Stimulated activated memory B cell treated with anti-CD40 and anti-IgM and Interleukin-4, amounts not matched to agents 10 μg/mL and 1 μg/mL and 100 μg/mL, for 72 hours (primary cell): ENCODE data around the gene URAD.
A peak's percentile ranks its signal among the peaks of the same experiment; 100 is the strongest.
"Not testable (repeated sequence)": the region's sequence is repeated elsewhere in the genome, so short reads cannot be mapped to it uniquely, and the experiment has no call there.

Source experiments
- ATAC-seq: fragments of 150-1000 bp; cut with Tn5 transposase; 2 replicates; pipeline ENCODE4 v1.10.0; 2021
- H3K27ac Mint-ChIP-seq: one replicate; pipeline ENCODE4 v1.8.0; 2022; ENCODE audit warnings: mild to moderate bottlenecking, mixed read lengths
- H3K27me3 Mint-ChIP-seq: one replicate; pipeline ENCODE4 v1.8.0; 2022; ENCODE audit warnings: mixed read lengths
- H3K36me3 Mint-ChIP-seq: one replicate; pipeline ENCODE4 v1.8.0; 2022; ENCODE audit warnings: mixed read lengths
- H3K4me1 Mint-ChIP-seq: one replicate; pipeline ENCODE4 v1.8.0; 2022; ENCODE audit warnings: mixed read lengths
- H3K4me3 Mint-ChIP-seq: one replicate; pipeline ENCODE4 v1.8.0; 2022; ENCODE audit warnings: mild to moderate bottlenecking, moderate library complexity, mixed read lengths
- H3K9me3 Mint-ChIP-seq: one replicate; pipeline ENCODE4 v1.8.0; 2022; ENCODE audit warnings: mixed read lengths

The URAD gene

DNA sequence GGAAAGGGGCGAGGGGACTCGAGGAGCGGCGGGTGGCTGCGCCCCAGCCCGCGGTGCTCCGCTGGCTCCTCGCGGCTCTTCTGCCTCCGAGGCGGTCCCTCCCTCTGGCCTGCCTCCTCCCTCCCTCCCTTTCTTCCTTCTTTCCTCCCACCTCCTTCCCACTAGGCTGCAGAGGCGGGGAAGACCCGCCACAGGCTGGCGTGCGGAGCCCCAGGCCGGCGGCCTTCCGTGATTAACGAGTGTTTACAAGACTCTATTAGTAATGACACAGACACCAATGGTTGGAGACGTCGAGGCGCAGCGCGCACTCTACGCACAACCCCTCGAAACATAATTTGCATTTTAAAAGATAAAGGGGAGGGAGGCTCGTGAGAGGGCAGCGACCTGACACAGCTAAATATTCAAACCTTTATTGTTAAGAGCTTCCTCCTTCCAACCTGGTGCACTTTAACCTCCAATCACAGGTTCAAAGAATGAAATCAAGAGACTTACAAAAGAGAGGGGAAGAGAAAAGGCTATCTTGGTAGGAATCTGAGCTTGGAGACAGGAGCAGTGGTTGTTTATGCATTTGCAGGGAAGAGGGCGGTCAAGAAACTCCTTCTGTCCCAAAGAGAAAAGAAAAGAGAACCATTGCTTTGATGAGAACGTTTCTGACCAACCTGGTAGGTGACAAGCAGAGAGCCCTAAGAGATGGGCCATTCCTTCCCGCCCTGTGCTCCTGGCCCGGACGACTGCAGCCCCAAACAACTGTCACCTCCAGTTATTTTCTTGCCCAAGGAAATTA is 19.2 kb downstream of the URAD start, which contains the start of gene CDX2:
Gene CDX2, minus strand, starts transcription at position 234 of the 784 bp plus-strand sequence. CDS start 309 bp downstream, outside the sequence.
- Mint-ChIP-seq H3K9me3 (no peaks in the 10 kb centered on the region), H3K4me1 (peaks cover 43% of the 10 kb centered on the region), H3K27ac (no peak within 1 kb of the TSS), H3K27me3 (peaks cover 95% of the 10 kb centered on the region), H3K36me3 (no peaks in the 10 kb centered on the region), H3K4me3 (peak within 1 kb of the TSS; percentile 44)
- no peak for ATAC-seq

DNA sequence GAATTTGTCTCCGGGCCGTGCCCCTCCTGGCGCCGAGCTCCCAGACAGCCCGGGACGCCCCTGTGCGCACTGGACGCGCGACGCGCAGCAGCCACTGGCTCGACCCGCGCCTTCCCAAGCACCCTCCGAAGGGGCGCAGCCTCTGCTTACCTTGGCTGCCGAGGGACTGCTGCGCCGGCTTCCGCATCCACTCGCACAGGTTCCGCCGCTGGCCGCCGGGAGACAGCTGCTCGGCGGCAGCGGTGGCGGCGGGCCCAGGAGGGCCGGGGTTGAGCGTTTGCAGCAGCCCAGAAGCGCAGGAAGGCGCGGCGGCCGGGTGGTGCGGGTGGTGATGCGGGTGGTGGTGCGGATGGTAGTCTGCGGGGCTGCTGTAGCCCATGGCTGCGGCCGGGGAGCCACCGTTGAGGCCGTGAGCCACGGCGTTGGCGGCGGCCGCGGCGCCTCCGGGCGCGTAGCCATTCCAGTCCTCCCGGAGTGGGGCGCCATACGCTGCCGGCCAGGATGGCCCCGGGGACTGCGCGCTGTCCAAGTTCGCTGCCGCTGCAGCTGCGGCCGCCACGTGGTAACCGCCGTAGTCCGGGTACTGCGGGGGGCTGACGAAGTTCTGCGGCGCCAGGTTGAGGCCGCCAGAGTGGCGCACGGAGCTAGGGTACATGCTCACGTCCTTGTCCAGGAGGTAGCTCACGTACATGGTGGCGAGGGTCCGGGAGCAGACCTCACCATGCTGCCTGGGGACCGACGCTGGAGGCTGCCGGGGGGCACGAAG is 20.0 kb downstream of the URAD start:
- Mint-ChIP-seq H3K27me3 (peaks cover 94% of the 10 kb centered on the region), H3K36me3 (no peaks in the 10 kb centered on the region), H3K27ac (no peak overlapping the region), H3K4me1 (peaks cover 43% of the 10 kb centered on the region), H3K9me3 (no peaks in the 10 kb centered on the region), H3K4me3 (peak overlapping the region; percentile 23)
- ATAC-seq = no peak

DNA sequence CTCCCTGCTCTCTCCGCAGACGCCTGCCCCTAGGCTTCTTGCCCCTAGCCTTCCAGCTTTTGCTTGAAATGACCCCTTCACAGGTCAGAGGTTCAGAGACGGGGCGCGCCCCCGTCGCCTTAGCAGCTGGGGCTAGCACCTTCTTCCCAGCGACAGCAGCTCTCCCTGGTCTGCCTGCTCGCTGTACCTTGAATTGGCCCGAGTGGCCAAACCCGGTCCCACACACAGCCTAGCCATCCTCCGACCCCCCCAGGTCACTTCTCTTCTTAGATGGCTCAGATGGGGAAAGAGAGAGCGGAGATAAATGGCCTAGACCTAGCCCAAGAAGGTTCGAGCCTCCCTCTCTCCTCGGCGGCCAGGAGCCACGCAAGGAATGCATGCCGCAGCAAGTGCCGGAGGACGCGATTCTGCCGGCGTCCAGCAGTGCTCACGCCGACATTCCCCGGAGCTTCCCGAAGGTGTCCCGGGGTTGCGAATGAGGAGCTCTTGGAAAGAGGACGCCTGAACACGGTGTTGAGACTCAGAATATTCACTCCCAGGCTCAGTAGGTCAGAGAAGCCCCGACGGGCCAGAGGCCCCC is 20.7 kb downstream of the URAD start:
- H3K36me3 Mint-ChIP-seq = no peaks in the 10 kb centered on the region
- peaks cover 95% of the 10 kb centered on the region for H3K27me3 Mint-ChIP-seq
- H3K27ac Mint-ChIP-seq = peak overlapping the region; percentile 40
- no peaks in the 10 kb centered on the region for H3K9me3 Mint-ChIP-seq
- peak overlapping the region; percentile 60 for H3K4me3 Mint-ChIP-seq
- H3K4me1 Mint-ChIP-seq = peaks cover 43% of the 10 kb centered on the region
- ATAC-seq = no peak

DNA sequence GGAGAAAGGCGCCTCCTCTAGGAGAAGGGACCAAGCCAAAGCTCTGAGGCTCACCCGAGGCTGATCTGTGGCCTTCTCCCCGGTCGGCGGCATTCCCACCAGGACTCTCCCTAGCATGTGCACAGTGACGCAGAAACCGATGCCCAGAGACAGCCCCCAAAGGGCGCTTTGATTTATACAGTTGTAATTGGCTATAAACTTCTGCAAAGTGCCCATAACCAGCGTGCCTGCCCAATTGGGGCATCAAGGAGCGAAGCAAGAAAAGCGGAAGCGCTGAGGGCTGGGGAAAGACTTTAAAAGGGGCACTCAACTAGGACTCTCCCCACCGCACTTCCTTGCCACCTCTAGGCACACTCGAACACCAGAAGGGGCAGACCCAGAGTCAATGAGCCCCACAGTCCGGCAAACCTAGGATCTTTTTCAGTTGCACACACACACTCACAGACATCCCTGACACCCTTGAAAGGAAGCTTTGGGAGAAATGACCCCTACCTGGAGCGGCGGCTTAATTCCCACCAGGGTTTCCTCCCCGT is 21.2 kb downstream of the URAD start:
- no peaks in the 10 kb centered on the region for H3K36me3 Mint-ChIP-seq
- no peak for ATAC-seq
- peaks cover 43% of the 10 kb centered on the region for H3K4me1 Mint-ChIP-seq
- peak overlapping the region; percentile 60 for H3K4me3 Mint-ChIP-seq
- H3K27ac Mint-ChIP-seq = peak overlapping the region; percentile 40
- H3K9me3 Mint-ChIP-seq = no peaks in the 10 kb centered on the region
- peaks cover 95% of the 10 kb centered on the region for H3K27me3 Mint-ChIP-seq

DNA sequence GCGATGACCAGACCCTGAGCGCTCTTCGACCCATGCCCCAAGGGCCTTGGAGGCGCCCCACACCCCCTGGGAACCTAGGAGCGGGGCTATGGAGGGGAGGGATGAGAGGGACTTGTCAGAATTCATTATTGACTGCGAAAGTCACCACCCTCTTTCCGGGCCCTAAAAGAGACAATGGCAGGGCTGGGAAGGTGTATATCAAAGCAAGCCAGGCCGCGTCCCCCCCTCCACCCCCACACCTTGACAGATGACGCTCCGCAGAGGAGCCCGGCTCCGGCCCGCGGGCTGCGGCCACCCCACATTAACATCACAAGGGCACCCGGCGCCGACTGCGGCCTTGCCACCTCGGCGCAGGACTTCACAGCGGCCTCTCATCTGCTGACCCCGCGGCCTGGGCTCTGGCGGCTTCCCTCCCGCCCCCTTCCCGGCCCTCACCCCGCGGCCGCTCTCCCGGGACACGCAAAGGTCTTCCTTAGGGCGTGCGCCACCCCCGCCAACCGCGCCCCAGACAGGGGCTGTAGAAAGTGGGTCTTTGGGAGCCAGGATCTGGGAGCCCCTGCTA is 21.8 kb downstream of the URAD start:
- no peak for ATAC-seq
- Mint-ChIP-seq H3K4me1 (peaks cover 43% of the 10 kb centered on the region), H3K27ac (peak overlapping the region; percentile 40), H3K4me3 (no peak overlapping the region), H3K27me3 (peaks cover 95% of the 10 kb centered on the region), H3K36me3 (no peaks in the 10 kb centered on the region), H3K9me3 (no peaks in the 10 kb centered on the region)

DNA sequence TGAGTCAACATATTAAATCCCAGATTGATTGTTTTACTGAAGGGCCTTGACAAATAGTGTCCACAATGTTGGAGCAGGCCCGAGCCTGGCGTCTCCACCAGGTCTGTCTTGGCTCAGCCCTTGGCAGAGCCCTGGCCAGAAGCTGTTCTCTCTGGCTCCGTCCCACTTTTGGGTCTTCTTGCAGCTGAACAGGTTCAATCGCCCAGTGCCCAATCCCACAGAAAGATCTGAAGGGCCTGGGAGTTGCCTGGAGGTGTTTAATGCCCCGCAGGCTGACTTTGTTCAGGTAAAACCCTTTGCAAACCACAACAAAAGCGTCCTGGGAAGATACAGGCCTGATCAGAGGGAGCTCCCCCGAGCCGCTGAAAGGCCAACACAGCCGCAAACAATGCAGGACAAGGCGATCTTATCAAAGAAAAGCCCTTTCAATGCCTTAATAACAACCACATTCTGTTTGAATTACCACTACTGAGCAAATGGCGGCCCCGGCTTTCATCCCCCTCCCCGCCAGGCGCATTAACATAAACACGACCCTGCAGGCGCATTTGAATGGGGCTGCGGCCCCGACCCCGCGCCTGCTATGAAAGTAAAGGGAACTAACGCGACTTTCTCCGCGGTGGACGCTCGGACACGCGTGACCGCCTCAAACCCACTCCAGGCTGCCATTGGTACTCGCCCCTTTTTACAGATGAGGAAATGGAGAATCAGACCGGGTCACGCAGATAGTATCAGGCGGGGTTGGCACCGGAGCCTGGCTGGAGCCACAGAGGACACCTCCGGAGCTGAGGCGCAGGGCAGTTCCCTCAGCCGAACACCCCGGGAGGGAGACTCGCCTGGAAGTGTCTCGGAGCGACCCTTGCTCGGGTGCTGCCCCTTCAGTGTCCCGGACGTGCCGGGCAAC is 22.5 kb downstream of the URAD start:
- Mint-ChIP-seq H3K27ac (no peak overlapping the region), H3K9me3 (no peaks in the 10 kb centered on the region), H3K4me3 (no peak overlapping the region), H3K27me3 (peaks cover 95% of the 10 kb centered on the region), H3K4me1 (peaks cover 50% of the 10 kb centered on the region), H3K36me3 (no peaks in the 10 kb centered on the region)
- ATAC-seq = no peak

GRCh38 chr13:27965343-27965739 is 23.2 kb downstream of the URAD start:
- no peak overlapping the region for H3K27ac Mint-ChIP-seq
- no peaks in the 10 kb centered on the region for H3K9me3 Mint-ChIP-seq
- H3K4me3 Mint-ChIP-seq = no peak overlapping the region
- H3K36me3 Mint-ChIP-seq = no peaks in the 10 kb centered on the region
- H3K4me1 Mint-ChIP-seq = peaks cover 49% of the 10 kb centered on the region
- H3K27me3 Mint-ChIP-seq = peaks cover 95% of the 10 kb centered on the region
- ATAC-seq = no peak

DNA sequence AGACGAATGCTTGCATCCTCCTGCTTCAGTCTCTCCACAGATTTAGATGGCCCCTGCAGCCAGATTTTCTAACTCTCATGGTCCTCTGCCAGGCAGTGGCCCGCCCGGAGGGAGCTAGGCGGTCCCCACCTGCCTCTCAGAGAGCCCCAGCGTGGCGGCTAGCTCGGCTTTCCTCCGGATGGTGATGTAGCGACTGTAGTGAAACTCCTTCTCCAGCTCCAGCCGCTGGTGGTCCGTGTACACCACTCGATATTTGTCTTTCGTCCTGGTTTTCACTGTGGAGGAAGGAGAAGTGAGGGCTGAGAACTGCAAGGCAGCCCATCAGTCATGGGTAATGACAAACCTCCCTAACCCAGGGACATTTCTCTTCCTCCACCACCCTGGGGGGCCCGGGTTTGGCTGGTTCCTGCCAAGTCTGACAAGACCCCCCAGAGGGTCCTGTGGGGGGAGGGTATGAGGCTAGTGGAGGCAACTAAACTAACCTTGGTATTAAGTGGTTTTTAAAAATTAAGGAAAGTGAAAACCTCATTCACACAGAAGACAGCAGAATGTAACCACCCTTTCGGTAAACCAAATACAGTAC is 23.7 kb downstream of the URAD start:
- no peaks in the 10 kb centered on the region for H3K36me3 Mint-ChIP-seq

DNA sequence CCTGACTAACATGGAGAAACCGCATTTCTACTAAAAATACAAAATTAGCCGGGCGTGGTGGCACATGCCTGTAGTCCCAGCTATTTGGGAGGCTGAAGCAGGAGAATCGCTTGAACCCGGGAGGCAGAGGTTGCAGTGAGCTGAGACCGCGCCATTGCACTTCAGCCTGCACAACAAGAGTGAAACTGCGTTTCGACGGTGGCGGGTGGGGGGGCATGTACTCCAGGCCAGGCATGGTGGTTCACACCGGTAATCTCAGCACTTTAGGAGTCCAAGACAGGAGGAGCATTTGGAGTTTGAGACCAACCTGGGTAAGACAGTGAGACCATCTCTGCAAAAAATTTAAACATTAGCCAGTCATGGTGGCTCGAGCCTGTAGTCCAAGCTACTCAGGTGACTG is 24.3 kb downstream of the URAD start:
- H3K4me3 Mint-ChIP-seq, ATAC-seq, H3K27ac Mint-ChIP-seq, H3K9me3 Mint-ChIP-seq, H3K36me3 Mint-ChIP-seq: not testable (repeated sequence)
- peaks cover 94% of the 10 kb centered on the region for H3K27me3 Mint-ChIP-seq
- peaks cover 42% of the 10 kb centered on the region for H3K4me1 Mint-ChIP-seq

More for the DNA sequence above, 23.7 kb downstream of the URAD start:
- no peak overlapping the region for H3K27ac Mint-ChIP-seq
- ATAC-seq = no peak
- no peaks in the 10 kb centered on the region for H3K9me3 Mint-ChIP-seq
- peaks cover 48% of the 10 kb centered on the region for H3K4me1 Mint-ChIP-seq
- H3K4me3 Mint-ChIP-seq = no peak overlapping the region
- peaks cover 95% of the 10 kb centered on the region for H3K27me3 Mint-ChIP-seq

DNA sequence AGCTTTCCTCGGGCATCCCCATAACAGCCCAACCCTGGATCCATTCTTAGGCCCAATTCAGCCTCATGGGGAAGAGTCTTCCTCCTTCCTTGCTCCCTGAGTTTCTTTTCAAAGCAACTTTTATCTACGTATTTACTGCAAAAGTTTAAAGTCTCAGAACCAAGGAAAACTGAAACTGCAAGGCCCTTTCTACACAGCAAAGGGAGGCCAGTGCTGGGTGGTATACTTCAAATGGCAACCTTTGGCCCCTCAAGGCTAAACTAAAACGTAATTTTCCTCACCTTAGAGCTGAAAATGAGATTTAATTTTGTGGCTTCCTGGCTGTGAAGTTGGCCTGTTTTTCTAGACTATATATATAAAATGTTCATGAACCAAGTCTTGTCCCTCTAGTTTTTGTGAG is 25.0 kb downstream of the URAD start:
- Mint-ChIP-seq H3K27ac (no peak overlapping the region), H3K9me3 (no peaks in the 10 kb centered on the region), H3K4me1 (peaks cover 37% of the 10 kb centered on the region), H3K27me3 (peaks cover 86% of the 10 kb centered on the region), H3K4me3 (no peak overlapping the region), H3K36me3 (no peaks in the 10 kb centered on the region)
- no peak for ATAC-seq

DNA sequence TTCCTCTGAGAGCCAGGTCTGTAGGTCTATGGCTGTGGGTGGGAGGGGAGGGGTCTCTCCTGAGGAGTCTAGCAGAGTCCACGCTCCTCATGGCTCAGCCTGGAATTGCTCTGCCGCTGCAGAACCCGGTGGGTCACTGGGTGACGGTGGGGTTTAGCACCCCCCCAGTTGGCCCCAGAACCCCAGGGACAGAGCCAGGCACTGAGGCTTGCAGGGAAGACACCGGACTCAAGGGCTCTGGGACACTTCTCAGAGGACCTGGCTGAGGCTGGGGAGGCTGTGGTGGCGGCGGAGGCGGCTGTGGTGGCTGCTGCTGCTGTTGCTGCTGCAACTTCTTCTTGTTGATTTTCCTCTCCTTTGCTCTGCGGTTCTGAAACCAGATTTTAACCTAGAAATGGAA is 25.5 kb downstream of the URAD start:
- H3K36me3 Mint-ChIP-seq = no peaks in the 10 kb centered on the region
- H3K4me3 Mint-ChIP-seq = no peak overlapping the region
- no peaks in the 10 kb centered on the region for H3K9me3 Mint-ChIP-seq
- H3K4me1 Mint-ChIP-seq = peaks cover 33% of the 10 kb centered on the region
- H3K27ac Mint-ChIP-seq = no peak overlapping the region
- H3K27me3 Mint-ChIP-seq = peaks cover 81% of the 10 kb centered on the region
- no peak for ATAC-seq

- no peak for ATAC-seq
- no peaks in the 10 kb centered on the region for H3K9me3 Mint-ChIP-seq
- peaks cover 74% of the 10 kb centered on the region for H3K27me3 Mint-ChIP-seq
- no peak overlapping the region for H3K4me3 Mint-ChIP-seq
- H3K27ac Mint-ChIP-seq = no peak overlapping the region
- peaks cover 26% of the 10 kb centered on the region for H3K4me1 Mint-ChIP-seq
- no peaks in the 10 kb centered on the region for H3K36me3 Mint-ChIP-seq
Observed at GRCh38 chr13:27962128-27962841, 26.2 kb downstream of the URAD start.

DNA sequence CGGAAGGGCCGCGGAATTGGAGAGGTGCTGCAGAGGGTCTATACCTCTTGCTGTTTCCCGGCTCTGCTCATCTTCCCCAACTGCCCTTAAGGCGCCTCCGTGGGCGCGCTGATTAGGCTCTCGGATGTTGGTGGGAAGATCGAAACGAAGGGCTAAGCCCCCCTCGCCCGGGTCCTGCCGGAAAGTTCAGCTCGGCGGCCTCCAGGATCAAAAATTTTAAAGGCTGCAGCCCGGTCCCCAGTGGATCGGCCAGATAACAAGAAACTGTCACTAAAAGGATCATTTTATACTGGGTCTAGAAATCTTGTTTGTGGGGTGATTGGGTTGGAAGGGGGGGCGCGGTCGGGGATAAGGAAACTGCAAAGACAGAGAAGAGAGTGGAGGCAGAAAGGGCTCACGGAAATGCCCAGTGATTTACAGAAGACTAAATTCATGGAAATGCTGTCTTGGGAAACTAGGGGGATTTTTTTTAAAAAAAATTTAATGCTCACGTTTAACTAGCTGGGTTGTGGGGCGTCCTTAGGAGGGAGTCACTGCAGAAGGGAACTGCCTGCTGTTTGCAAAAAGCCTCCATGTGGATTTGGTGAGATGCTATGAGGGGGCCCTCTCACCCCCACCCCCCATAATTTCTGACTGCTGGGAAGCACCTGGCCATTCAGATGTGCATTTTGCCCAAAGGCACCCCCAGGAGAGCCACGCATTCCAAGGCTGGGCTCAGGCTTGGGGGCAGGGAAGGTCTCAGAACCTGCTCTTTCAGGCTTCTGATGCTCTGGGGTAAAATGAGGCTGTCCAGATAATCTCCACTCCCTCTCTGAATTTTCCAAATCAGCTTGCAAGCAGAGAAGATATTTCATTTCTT is 27.0 kb downstream of the URAD start:
- ATAC-seq = no peak
- Mint-ChIP-seq H3K4me1 (peaks cover 22% of the 10 kb centered on the region), H3K36me3 (no peaks in the 10 kb centered on the region), H3K27me3 (peaks cover 66% of the 10 kb centered on the region), H3K9me3 (no peaks in the 10 kb centered on the region), H3K4me3 (peak overlapping the region; percentile 41), H3K27ac (no peak overlapping the region)
